ENCODE results near the gene AGRP.
"Not testable (repeated sequence)": the region's sequence is repeated elsewhere in the genome, so short reads cannot be mapped to it uniquely, and the experiment has no call there.

AGRP gene

GRCh38 chr16:67483150-67483549, at the start of gene AGRP:
AGRP (minus strand) TSS chr16:67483547; CDS start chr16:67483398, 149 bp downstream.
- DNase-seq = no peak

- DNase-seq = no peak
Observed at GRCh38 chr16:67531247-67531646, 47.9 kb upstream of the AGRP start.

- peak; percentile 52 to 75 for DNase-seq
Observed at GRCh38 chr16:67530013-67530939, 46.9 kb upstream of the AGRP start.

- peak in 1 of 2 experiments; percentile 7 for DNase-seq
Observed at GRCh38 chr16:67529582-67530012, 46.2 kb upstream of the AGRP start.

GRCh38 chr16:67528870-67529581, 45.7 kb upstream of the AGRP start:
- peak in 1 of 2 experiments; percentile 26 for DNase-seq

GRCh38 chr16:67528222-67528869, 45.0 kb upstream of the AGRP start, which contains the start of gene RIPOR1:
RIPOR1 (plus strand) TSS chr16:67528829; CDS start chr16:67538447, 9,618 bp downstream.
- peak; percentile 2 to 46 for DNase-seq

GRCh38 chr16:67526149-67526791, 42.9 kb upstream of the AGRP start:
- no peak for DNase-seq

GRCh38 chr16:67525176-67525860, 42.0 kb upstream of the AGRP start:
- DNase-seq = no peak

GRCh38 chr16:67521095-67521804, 37.9 kb upstream of the AGRP start:
- peak; percentile 92 for DNase-seq

- DNase-seq = no peak
Observed at GRCh38 chr16:67519242-67519641, 35.9 kb upstream of the AGRP start.

GRCh38 chr16:67518676-67519075, 35.3 kb upstream of the AGRP start:
- DNase-seq = no peak

- no peak for DNase-seq
Observed at GRCh38 chr16:67517661-67518423, 34.5 kb upstream of the AGRP start.

GRCh38 chr16:67517155-67517445, 33.8 kb upstream of the AGRP start:
- no peak for DNase-seq

GRCh38 chr16:67516296-67517154, 33.2 kb upstream of the AGRP start:
- DNase-seq = no peak

- peak; percentile 67 to 80 for DNase-seq
Observed at GRCh38 chr16:67514382-67514828, 31.1 kb upstream of the AGRP start.

GRCh38 chr16:67513892-67514291, 30.5 kb upstream of the AGRP start:
- not testable (repeated sequence) for DNase-seq

- peak in 1 of 2 experiments; percentile 6 for DNase-seq
Observed at GRCh38 chr16:67509016-67509415, 25.7 kb upstream of the AGRP start.

GRCh38 chr16:67506468-67506867, 23.1 kb upstream of the AGRP start:
- no peak for DNase-seq

All from SHP77 (cell line).